ENCODE results near the gene ITIH3.

Gene ITIH3

DNA sequence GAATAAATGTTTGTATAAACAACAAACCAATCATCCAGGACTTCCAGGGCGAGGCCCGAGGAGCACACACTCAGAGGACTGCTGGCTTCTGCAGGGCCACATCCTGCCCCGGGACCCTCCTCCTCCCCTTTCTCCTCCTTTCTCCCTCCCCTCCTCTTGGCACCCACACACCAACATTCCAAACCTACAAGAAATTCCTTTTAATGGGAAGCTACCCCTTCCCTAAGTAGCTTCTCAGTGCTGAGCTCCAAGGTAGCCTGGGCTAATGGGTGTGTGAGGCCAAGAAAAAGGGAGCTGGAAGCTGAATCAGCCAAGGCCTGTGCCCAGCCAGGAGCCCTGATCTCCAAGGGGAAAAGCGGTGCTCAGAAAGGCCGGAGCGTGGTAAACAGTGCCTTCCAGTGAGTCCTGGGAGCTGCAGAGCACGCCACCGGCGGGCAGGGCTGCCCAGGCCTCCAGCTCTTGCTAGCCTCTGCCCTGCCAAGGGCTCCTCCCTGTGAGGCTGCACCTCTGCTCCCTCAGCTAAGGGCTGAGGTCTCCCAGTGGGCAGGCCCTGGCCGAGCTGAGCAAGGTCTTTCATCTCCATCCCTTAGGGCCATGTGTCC lies 3.9 kb downstream of the ITIH3 start:
- no peak for DNase-seq

DNA sequence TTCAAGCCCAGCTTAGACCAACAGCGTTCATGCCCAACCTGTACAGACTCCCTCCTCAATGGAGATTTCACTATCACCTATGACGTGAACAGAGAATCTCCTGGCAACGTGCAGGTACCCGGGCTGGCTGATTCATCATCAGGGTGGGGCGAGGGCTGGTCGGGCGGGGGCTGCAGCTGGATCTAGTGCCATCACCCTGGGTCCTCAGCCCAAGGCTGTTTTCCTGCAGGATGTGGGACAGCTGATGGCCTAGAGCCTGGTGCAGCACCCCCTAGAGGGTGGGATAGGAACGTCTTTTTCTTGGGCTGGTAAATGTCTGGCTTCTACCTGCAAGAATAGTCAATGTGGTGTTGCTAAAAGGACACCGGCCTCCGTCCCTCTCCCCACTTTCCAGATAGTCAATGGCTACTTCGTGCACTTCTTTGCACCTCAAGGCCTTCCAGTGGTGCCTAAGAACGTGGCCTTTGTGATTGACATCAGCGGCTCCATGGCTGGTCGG lies 4.4 kb downstream of the ITIH3 start:
- DNase-seq: no peak

DNA sequence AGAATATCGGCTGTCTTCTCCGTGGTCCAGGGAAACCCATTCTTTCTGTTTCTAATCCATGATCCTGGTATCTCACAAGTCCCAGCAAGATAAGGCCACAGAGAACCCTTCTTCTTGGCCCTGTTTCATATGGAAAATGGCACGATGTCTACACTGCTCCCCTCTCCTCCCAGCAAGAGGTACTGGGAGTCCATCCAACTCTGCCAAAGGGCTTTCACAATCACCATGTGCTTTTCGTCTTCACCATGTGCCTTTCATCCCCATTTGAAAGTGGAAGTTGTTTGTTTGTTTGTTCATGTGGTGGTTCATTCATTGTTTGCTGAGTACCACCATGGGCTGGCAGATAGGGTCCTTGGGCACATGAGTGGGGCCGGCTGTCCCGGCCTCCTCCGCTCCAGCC lies 5.5 kb downstream of the ITIH3 start:
- DNase-seq: no peak

DNA sequence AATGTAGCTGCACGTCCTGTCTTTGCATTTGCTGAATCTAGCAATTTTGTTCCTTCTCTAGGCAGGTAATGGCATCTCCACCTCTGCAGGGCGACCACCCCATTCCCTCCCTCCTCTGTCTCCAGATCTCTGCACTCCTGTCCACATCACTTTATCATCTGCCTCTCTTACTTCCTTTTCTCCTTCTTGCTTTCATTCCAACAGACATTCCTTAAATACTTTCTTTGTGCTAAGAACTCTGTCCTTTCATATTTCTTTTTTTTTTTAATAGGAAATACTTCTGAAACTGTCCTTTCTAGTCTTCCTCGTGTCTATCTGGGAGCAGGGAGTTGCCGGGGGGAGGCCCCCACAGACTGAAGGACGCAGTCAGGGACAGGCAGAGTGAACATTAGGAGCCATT lies 7.2 kb downstream of the ITIH3 start:
- DNase-seq: no peak

DNA sequence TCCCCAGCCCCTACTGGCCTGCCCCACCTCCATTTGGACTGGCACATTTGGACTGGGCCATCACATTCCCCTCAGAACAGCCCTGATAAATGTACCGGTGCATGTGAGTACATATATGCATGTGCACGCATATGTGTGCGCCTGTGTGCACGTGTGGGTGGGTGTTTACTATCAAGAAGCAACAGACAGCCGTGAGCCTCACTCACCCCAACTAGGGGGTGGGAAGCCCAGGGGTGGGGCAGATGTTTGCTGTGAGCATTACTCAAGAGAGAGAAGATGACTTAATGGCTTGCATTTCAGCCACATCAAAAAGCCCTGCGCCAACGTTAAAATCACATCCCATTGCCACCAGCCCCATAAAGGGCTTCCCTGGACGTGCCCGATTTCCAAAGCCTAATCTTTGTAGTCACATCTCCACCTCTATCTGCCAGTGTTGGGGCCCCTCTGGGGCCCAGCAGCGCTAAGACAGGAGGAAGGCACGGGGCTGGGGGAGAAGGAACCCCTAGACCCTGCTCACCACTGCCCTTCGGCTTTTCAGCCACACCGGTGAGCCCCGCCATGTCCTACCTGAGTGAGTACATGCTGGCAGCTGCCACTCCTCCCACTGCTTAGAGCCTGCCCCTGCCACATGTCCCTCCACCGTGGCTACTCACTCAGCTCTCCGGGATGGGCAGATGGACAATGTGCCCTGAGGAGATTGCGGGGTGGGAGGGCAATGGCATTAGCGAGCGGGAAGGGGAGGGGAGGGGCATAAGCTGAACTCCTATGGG lies 10.9 kb downstream of the ITIH3 start:
- DNase-seq: no peak

DNA sequence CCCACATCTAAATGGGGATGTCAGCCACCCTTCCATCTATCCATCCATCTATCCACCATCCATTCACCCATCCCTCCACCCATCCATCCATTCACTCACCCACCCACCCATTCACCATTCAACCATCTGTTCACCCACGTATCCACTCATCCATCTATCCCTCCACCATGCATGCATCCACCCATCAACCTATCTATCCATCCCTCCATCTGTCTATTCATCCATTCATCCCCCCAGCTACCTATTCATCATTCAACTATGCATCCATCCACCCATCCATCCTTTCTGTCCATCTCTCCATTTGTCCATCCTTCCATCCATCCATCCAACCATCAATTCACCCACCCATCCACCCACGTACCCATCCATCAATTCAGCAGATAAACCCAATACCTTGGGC lies 14.6 kb downstream of the ITIH3 start:
- DNase-seq: no peak

DNA sequence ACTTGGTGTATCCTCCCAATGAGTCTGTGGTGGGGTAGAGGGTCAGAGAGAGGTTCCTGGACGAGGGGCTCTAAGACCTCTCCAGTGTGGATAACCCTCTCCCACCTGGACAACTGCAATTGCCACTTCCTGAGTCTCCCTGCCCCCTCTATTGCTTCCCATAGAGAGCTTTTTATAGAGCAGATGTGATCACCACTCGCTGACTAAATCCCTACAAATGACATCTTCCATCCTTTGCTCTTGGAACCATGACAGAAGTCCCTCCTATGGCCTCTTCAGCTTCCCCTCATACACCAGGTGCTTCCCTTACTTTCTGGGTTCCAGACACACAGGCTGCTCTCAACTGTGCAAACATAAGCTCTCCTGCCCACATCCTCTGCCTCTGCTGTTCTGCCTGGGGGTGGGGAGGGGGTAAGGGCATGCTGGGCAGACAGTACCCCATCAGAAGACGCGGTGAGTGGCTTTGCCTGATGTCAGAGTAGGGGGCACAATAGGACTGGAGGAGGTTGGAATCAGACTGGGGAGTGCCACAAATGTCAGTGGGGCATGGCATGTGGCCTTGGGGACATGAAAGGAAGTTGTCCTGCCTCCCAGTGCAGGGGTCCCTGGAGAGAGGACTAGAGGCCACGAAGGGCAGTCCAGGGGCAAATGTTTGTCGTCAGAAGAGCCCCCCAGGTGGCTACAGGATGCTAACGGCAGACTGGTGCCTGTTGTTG lies 15.2 kb downstream of the ITIH3 start:
- DNase-seq: no peak

DNA sequence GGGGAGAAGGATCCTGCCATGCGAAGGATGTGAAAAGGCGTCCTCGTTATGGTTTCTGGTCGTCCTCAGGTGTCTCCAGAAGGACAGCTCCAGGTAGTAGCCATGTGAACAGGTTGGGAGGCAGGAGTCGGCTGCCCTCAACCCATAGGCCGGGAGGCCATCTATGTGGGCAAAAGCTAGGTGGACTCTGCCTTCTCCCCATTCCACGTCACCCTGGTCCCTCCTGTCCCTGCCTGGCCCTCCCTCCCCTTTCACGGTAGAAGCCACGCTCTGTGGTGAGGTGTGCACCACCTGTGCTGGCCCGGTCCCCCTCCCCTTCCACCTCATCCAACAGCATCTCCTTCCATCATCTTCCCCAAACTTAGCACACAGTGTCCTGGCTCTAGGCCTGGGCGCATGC lies 16.3 kb downstream of the ITIH3 start:
- DNase-seq: no peak

DNA sequence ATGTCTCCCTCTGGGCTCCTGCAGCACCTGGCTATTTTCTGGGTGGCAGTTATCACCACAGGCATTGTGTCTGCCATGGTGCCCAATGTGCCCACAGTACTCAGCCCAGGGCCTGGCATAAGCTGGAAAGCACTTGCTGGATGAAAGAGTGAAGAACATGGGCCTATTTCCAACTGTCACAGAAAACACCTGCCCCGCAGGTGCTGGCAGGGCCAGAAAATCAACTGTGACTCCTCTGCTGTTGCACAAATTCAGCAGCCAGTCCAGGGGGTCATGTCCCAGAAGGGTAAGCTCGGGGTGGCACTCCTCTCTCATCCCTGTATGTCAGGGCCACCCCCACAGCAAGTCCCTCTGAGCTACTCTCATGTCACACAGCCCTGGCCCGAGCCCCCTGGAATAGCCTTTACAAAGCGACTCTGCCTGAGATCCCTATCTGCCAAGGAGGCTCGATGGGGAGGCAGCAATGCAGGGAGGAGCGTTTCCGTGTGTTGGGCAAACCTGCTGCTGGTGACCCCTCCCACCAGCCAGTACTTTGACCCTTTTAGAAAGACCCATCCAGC lies 16.9 kb downstream of the ITIH3 start:
- DNase-seq: no peak

DNA sequence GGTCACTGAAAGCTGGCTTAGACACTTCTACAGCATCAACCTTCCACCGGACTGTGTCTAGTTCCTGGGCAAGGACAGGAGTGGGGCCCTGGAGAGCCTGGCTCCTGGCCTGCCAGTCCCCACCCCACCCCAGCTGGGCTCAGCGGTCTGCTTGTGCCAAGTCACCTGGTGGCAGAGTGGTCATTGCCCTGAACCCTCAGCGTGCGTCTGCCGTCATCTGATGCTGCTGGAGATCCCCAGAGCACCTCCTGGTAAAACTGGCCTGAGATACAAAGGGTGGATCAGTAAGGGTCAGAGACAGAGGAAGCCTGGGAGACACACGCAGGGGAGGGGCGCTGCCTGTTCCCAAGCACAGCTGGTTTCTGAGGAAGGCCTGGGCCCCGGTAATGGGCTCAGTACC lies 19.2 kb downstream of the ITIH3 start:
- DNase-seq: no peak

DNA sequence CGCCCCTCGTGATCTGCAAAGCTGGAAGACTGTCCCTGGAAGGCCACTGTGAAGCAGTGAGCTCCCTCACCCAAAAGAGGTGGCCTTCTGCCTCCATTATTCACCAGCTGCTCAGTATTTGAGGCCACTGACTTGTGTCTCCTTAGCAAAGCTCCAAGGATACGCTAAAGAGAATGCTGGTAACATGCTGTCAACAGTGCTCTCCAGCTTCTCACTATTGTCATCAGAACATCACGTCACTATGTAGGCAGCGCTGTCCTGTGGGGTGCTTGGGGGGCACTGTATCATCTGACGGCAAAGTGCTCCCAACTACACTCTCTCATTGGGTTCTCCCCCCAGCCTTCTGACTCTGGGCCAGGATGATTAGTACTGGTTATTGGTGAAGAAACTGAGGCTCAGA lies 21.6 kb downstream of the ITIH3 start:
- no peak for DNase-seq

DNA sequence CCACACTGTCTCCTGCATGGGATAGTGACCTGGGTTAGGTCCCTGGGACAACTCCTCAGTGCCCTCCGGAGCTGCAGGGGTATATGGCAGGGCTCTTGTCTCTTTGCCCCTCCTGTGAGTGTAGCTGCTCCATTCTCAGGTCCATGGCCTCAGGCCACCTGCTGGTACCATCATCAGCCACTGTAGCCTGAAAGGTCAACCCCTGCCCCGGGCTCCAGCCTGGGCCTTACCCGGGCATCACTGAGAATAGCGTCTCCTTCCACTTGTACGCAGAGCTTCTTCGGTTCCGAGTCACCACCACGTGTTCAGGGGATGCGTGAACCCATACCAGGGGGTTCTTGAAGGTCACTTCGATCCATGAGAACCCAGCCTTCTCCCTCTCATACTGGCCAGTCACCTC lies 22.1 kb downstream of the ITIH3 start:
- DNase-seq: no peak

DNA sequence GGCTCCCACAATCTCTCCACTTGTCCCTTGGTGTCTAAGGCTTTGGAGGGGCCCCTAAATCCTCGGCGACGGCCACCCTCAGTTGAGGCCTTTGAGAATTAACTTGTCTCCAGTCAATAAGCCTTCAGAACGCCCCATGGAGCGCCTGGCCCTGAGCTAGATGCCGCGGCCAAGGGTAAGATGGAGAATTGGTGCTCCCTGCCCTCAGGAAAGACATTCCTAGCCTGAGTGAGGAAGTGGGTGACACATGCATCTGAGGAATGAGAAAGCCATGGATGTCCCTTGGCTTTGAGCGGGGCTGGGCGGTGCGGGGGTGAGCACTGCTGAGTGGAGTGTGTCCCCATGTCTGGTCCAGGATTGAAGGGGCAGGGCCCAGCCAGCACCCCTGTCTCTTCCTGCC lies 22.6 kb downstream of the ITIH3 start:
- DNase-seq: no peak

DNA sequence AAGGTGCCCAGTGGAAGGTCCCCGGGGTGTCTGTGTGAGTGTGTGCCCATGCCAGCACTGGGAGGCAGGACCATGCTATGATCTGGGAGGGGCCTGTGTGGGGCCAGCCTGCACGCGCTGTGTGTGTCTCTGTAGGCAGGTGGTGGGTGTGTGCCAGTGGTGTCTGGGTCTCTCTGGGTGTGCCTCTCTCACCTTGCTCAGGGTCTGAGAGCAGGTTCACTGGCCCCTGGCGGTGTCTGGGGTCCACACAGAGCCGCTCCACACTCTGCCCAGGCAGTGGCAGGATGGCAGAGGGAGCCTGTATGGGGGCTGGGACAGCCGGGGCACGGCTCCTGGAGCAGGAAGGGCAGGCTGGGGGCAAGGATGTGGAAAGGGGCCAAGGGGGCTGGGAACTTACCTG lies 23.3 kb downstream of the ITIH3 start:
- no peak for DNase-seq

DNA sequence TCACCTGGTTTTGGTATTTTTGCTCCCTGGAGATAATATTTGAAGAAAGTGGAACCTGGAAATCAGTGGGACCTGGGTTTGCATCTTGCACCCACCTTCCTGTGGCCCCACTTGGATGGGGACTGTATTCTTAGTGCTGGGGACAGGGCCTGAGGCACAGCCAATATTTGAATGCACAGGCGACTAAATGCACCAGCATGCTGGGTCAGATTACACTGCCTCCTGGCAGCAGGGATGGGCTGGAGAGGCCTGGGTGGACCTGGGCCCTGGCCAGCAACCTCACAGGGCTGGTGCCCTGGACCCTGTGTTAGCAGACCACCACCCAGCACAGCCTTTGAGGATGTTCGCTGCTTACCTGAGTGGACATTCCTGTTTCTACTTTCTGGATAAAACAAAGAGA lies 25.3 kb downstream of the ITIH3 start:
- DNase-seq: no peak

DNA sequence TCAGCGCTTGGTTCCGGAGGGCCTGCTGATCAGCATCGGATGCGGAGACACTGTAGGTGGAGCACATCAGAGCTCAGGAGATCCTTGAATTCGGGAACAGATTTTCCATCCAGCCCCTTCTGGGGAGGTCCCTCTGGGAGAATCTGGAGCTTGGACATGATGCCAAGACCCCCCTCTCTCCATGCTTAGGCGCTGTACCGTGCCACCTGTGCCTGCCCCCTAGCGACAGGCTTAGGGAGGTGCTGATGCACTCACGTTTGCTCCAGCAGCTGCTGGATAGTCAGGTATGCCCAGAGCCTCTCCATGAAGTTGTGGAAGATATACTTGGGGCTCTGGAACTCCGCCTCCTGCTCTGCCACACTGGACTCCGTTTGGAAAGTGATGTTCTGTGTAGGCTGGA lies 26.1 kb downstream of the ITIH3 start:
- DNase-seq: no peak

DNA sequence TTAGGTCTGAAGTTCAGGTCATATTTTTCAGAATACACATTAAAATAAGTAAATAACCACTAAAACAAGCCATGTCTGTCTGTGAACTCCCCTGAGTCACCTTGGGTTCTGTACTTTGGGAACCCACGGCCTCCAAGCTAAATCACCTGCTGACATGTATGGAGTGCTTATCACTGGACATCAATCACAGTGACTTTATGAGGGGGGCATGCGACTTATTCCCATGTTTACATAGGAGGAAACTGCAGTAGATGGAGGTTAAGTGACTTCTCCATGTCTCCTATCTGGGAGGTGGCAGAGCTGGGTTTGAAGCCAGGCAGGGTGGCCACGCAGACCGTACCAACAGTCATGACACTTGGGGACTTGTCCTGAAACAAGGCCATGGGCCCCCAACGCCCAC lies 27.8 kb downstream of the ITIH3 start:
- DNase-seq: no peak

DNA sequence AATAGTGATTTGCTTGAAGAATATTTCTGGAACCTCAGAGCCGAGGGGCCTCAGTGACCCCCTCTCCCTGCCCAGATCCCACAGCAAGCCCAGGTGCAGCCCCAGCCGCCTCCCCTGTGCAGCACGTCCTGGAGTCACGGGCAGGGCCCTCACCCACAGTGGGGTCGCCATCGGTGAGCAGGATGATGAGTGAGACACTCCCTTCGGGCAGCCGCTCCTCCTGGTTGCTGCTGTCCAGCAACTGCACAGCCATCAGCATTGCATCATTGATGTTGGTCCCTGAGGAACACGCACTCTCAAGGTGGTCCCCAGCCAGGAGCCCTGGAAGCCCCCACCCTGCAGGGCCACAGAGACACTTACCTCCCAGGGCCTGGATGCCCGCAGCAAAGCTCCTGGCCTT lies 29.4 kb downstream of the ITIH3 start:
- DNase-seq: no peak

DNA sequence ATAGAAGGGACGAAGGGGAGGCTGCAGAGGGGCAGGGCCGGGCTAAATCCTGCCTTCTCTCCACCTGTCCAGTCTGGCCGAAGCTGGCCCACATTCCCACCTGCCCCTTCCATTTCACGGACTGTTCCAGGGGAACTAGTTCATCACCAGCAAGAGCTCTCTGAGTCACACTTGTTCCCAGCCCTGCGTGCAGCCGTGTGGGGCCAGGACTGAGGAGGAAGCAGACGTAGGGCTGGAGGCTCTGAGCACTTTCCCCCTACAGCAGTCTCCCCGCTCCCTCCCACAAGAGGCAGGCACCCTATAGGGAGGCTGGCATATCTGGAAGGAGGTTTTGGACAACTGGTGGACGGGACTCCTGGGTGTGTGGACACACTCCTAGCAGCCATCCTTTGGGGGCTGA lies 32.8 kb downstream of the ITIH3 start:
- no peak for DNase-seq

DNA sequence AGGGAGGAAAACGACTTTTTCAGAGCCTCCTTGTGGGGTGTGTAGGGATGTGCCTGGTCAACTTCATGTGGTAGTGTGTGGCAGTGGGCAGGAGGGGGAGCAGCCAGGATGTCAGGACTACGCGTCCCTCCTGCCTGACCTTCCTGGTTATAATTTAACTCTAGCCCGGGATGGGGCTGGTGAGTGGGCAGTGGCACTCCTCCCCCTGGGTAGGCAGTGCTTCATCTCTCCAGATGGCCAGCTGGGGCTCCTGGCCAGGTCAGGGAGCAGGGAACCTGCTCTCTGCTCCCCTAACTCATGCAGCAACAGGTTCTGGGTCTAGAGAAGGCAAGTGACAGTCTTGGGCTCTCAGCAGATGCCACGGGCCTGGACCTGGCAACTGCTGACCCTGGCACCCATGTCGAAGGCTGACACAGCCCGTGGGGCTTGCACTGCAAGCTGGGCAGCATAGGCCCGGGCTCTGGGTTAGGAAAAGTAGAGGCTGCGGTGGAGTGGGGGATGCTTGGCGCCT lies 33.3 kb downstream of the ITIH3 start:
- no peak for DNase-seq

DNA sequence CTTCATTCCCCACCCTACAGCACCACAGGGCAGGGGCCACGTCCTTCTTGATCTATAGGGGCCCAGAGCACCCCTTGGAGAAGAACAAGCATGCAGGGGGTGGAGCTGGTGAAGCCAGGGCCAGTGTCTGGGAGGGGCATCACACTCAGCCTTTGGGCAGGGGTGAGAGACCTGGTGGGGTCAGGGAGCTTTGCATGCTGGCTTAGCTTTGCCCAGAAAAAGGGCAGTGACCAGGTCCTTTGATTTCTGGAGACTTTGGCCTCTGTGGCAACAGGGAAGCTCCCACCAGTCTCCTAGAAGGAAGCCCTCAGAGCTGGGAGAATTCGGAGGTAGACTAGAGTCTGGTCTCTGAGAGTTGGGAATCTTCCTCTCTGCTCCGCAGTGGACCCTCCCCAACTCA lies 34.9 kb downstream of the ITIH3 start:
- DNase-seq: no peak

DNA sequence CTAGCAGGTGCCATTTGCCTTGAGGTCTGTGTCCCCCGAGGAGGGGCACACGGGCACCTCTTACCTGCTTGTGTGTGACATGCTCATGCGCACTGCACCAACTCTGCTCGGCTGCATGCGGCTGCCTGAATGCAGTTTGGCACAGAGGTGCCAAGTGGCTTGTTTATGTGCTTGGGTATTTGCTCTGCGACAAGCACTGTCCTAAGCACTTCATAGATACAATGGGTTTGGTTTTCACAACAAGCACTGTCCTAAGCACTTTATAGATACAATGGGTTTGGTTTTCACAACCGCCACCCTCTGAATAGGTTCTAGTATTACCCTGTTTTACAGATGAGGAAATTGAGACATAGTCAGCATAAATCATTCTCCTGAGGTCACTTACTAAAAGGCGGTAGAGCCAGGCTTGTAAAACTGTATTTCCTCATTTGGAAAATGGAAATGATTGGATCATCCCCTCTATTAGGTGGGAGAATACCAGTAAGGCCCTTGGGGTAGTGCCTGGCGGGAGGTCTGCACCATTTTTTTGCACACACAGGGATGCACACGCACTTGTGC lies 35.4 kb downstream of the ITIH3 start:
- DNase-seq: no peak

DNA sequence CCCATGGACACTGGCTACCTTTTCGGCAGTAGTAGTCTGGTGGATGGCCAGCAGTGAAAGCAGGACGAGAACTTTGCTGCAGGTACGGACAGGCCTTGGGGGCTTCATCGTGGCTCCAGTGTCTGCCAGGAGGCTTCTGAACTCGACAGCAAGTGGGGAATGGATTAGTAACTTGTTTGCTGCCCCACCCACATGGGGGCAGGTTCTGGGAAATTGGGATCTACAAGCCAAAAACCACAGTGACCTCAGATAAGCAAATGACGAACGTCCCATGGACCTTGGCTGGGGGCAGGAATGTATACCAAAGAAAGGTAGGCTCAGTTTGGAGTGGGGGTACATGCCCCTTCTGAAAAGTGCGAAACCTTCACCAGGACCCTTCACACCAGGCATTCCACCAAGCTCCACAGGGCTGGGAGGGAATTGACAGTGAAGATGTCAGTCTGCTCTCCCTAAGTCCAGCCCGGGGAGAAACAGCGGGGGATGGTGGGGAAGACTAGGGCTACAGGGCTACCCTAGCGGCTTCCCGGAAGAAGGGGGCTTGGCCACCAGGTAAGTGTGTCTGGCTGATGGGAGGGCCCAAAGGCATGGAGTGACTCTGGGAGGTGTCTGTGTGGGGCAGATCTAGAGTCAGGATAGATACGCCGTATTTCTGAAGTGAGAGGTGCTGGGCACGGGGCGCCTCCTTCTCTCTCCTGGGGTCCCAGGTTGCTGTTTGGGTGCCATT lies 36.1 kb downstream of the ITIH3 start, which contains the start of gene ITIH4:
ITIH4 (minus strand) TSS at position 138 of the 724 bp plus-strand sequence; CDS start at position 108, 30 bp downstream.
- no peak for DNase-seq

All from NCI-H146 (cell line).